Loucy (cell line): ENCODE data around the gene STEAP4.

Source experiments
- CTCF ChIP-seq: fragments of 200-600 bp; sonication (generic); conservative IDR thresholded peaks from 2 replicates; pipeline ENCODE4 v1.5.1; 2014; ENCODE audit warnings: mild to moderate bottlenecking, antibody characterized with exemption, low read length
- EZH2phosphoT487 ChIP-seq: fragments of 200-600 bp; IDR thresholded peaks from 2 replicates; pipeline ENCODE4 v1.6.1; 2018; ENCODE audit warnings: antibody characterized with exemption, mild to moderate bottlenecking, moderate library complexity, borderline replicate concordance

GRCh38 chr7:88269586-88269985 lies 37.1 kb downstream of the STEAP4 start:
- no peak for TF ChIP-seq CTCF
- no peak for TF ChIP-seq EZH2phosphoT487
